HEK293T (cell line): ENCODE data around the gene RCAN2.

Experiments
- CTCF ChIA-PET: fragments of 350-600 bp; formaldehyde crosslinking; extraction: SDS; loops from one replicate; lab custom pipeline; 2021; ENCODE audit warnings: antibody characterized with exemption, inconsistent platforms; lab: Yijun Ruan, JAX
- POLR2A ChIA-PET: fragments of 350-600 bp; formaldehyde crosslinking; extraction: SDS; loops from one replicate; lab custom pipeline; 2020; ENCODE audit warnings: antibody characterized with exemption, inconsistent platforms; lab: Yijun Ruan, JAX
- DNase-seq: peaks from one replicate; pipeline ENCODE4 v3.0.0; 2012; ENCODE audit warnings: mixed read lengths; ENCODE audit errors: extremely low spot score
- ARNT ChIP-seq: fragments of 450-650 bp; IDR thresholded peaks from 2 replicates; pipeline ENCODE4 v1.6.1; 2017; ENCODE audit warnings: mild to moderate bottlenecking
- BHLHE40 ChIP-seq: fragments of 450-650 bp; IDR thresholded peaks from 2 replicates; pipeline ENCODE4 v1.6.1; 2016; ENCODE audit warnings: mild to moderate bottlenecking, moderate library complexity, borderline replicate concordance
- CTBP1 ChIP-seq: fragments of 450-650 bp; IDR thresholded peaks from 2 replicates; pipeline ENCODE4 v1.6.1; 2016; ENCODE audit warnings: borderline replicate concordance
- ELF4 ChIP-seq: fragments of 450-650 bp; IDR thresholded peaks from 2 replicates; pipeline ENCODE4 v1.6.1; 2017; ENCODE audit warnings: antibody characterized with exemption
- FOXA1 ChIP-seq: fragments of 450-650 bp; IDR thresholded peaks from 2 replicates; pipeline ENCODE4 v1.6.1; 2016; ENCODE audit warnings: mild to moderate bottlenecking
- FOXK2 ChIP-seq: fragments of 450-650 bp; IDR thresholded peaks from 2 replicates; pipeline ENCODE4 v1.6.1; 2016; ENCODE audit warnings: mild to moderate bottlenecking
- FOXM1 ChIP-seq: fragments of 450-650 bp; IDR thresholded peaks from 2 replicates; pipeline ENCODE4 v1.6.1; 2017; ENCODE audit warnings: mild to moderate bottlenecking, borderline replicate concordance
- HDGF ChIP-seq: fragments of 450-650 bp; IDR thresholded peaks from 2 replicates; pipeline ENCODE4 v1.6.1; 2017; ENCODE audit warnings: antibody characterized with exemption, borderline replicate concordance
- L3MBTL2 ChIP-seq: fragments of 450-650 bp; conservative IDR thresholded peaks from 2 replicates; pipeline ENCODE4 v1.6.1; 2016; ENCODE audit warnings: mild to moderate bottlenecking
- LEF1 ChIP-seq: fragments of 450-650 bp; IDR thresholded peaks from 2 replicates; pipeline ENCODE4 v1.6.1; 2017; ENCODE audit warnings: mild to moderate bottlenecking, borderline replicate concordance
- NFRKB ChIP-seq: fragments of 450-650 bp; IDR thresholded peaks from 2 replicates; pipeline ENCODE4 v1.6.1; 2016; ENCODE audit warnings: mild to moderate bottlenecking, moderate library complexity
- SP1 ChIP-seq: fragments of 450-650 bp; IDR thresholded peaks from 2 replicates; pipeline ENCODE4 v1.6.1; 2017
- SUZ12 ChIP-seq: fragments of 450-650 bp; IDR thresholded peaks from 2 replicates; pipeline ENCODE4 v1.6.1; 2016; ENCODE audit warnings: mild to moderate bottlenecking
- TARDBP ChIP-seq: fragments of 450-650 bp; IDR thresholded peaks from 2 replicates; pipeline ENCODE4 v1.6.1; 2016
- ZNF384 ChIP-seq: fragments of 450-650 bp; IDR thresholded peaks from 2 replicates; pipeline ENCODE4 v1.6.1; 2016
- TF ChIP-seq, protein P1 (sequence below): fragments of 450-650 bp; IDR thresholded peaks from 2 replicates; pipeline ENCODE4 v1.6.1; 2016

RCAN2 gene

DNA sequence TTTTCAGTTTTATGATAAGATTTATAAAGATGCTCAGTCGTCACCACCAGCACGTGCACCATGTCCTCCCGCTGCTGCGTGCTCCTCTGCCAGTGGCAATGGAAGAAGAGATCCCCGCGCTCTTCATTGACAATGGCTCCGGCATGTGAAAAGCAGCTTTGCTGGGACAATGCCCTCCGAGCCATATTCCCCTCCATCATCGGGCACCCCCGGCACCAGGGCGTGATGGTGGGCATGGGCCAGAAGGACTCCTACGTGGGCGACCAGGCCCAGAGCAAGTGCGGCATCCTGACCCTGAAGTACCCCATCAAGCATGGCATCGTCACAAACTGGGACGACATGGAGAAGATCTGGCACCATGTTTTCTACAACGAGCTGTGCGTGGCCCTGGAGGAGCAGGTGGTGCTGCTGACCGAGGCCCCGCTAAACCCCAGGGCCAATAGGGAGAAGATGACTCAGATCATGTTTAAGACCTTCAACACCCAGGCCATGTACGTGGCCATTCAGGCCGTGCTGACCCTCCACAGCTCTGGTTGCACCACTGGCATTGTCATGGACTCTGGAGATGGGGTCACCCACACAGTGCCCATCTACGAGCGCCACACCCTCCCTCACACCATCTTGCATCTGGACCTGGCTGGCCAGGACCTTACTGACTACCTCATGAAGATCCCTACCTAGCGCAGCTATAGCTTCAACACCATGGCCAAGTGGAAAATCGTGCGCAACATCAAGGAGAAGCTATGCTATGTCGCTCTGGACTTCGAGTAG is 286.2 kb downstream of the RCAN2 start:
- ChIA-PET CTCF (no interaction called here), POLR2A (no interaction called here)
- DNase-seq: no peak

GRCh38 chr6:46203391-46204177 is 287.7 kb downstream of the RCAN2 start:
- DNase-seq: no peak
- ChIA-PET CTCF (no interaction called here), POLR2A (interaction anchor here (0.6 kb wide), 1 partner anchor 428 kb away, joined by 3 read pairs; no protein-coding TSS in a partner anchor)
- TF ChIP-seq TARDBP: no peak
- no peak for TF ChIP-seq BHLHE40
- no peak for TF ChIP-seq FOXA1
- no peak for TF ChIP-seq FOXK2
- no peak for TF ChIP-seq ARNT
- TF ChIP-seq HDGF: no peak
- no peak for TF ChIP-seq CTBP1
- TF ChIP-seq FOXM1: no peak
- TF ChIP-seq L3MBTL2: no peak
- TF ChIP-seq ELF4: no peak
- no peak for TF ChIP-seq SUZ12

More for the DNA sequence above, 286.2 kb downstream of the RCAN2 start:
- TF ChIP-seq FOXM1: no peak
- no peak for TF ChIP-seq HDGF
- TF ChIP-seq ARNT: no peak
- no peak for TF ChIP-seq TARDBP
- no peak for TF ChIP-seq FOXA1
- TF ChIP-seq SP1: no peak
- no peak for TF ChIP-seq SUZ12
- TF ChIP-seq, protein P1, sequence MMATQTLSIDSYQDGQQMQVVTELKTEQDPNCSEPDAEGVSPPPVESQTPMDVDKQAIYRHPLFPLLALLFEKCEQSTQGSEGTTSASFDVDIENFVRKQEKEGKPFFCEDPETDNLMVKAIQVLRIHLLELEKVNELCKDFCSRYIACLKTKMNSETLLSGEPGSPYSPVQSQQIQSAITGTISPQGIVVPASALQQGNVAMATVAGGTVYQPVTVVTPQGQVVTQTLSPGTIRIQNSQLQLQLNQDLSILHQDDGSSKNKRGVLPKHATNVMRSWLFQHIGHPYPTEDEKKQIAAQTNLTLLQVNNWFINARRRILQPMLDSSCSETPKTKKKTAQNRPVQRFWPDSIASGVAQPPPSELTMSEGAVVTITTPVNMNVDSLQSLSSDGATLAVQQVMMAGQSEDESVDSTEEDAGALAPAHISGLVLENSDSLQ: no peak
- TF ChIP-seq BHLHE40: no peak
- no peak for TF ChIP-seq ELF4
- TF ChIP-seq CTBP1: no peak

DNA sequence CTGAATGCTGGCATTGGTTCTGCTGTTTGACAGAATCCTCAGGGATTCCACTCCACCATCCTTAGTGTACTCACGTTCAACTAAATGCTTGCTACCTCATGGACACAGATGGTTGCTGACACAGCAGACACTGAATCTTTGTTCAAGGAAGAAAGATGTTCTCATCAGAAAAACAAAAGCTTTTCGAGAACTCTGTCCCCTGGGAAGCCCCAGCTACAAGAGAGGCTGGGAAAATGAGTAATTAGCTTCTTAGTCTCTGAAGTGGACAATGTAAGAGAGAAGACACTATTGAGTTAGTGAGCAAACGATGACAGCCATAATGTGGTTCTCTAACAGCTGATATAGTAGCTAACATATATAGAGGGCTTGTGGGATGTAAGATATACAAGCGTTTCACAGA is 289.5 kb downstream of the RCAN2 start:
- no peak for DNase-seq
- TF ChIP-seq ELF4 (no peak), L3MBTL2 (no peak), FOXA1 (no peak), LEF1 (no peak), BHLHE40 (no peak), ARNT (no peak), CTBP1 (no peak), NFRKB (no peak), ZNF384 (no peak), SP1 (no peak), FOXK2 (no peak), FOXM1 (no peak), SUZ12 (no peak), TARDBP (no peak), HDGF (no peak)
- TF ChIP-seq, protein P1: no peak
- CTCF ChIA-PET: no interaction called here
- POLR2A ChIA-PET: no interaction called here

DNA sequence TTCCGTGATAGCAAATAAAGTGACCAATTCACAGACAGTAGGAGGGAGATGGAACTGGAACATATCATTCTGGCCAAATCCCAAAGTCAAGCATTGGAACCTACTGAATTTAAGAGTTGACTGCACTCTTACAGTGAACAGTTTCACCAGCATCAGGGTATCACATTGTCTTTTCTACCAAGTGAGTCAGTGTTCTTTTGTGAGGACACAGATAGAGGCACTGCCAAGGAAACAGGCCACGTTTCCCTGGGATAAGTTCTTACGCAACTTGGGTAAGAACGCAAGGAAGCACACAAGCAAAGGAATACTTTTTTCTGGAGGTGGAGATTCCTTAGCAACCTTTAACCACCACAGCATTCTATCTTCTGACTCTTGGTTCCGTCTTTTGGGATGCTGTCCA is 291.9 kb downstream of the RCAN2 start:
- TF ChIP-seq TARDBP: no peak
- no peak for TF ChIP-seq FOXK2
- POLR2A ChIA-PET: no interaction called here
- DNase-seq: no peak
- CTCF ChIA-PET: no interaction called here

- POLR2A ChIA-PET: no interaction called here
- CTCF ChIA-PET: interaction anchor here (1.3 kb wide), 1 partner anchor 31 kb away, joined by 3 read pairs; no protein-coding TSS in a partner anchor
- TF ChIP-seq SUZ12 (no peak), FOXM1 (no peak), NFRKB (no peak), LEF1 (no peak), ARNT (no peak), TARDBP (no peak)
- no peak for DNase-seq
Measured at GRCh38 chr6:46191961-46192360, 299.3 kb downstream of the RCAN2 start.

- POLR2A ChIA-PET: no interaction called here
- TF ChIP-seq L3MBTL2 (no peak), SUZ12 (no peak), NFRKB (no peak), LEF1 (no peak), FOXM1 (no peak), ARNT (no peak), TARDBP (no peak), ELF4 (no peak), SP1 (no peak), FOXA1 (no peak), FOXK2 (no peak), HDGF (no peak)
- TF ChIP-seq, protein P1: no peak
- DNase-seq: no peak
- CTCF ChIA-PET: no interaction called here
Measured at GRCh38 chr6:46190889-46191288, 300.4 kb downstream of the RCAN2 start.
